IPS-NIHi7 (cell line): ENCODE results near the gene WBP4.
A peak's percentile ranks its signal among the peaks of the same experiment; 100 is the strongest.

Experiments used
- DNase-seq: peaks from one replicate; pipeline ENCODE4 v3.0.0; 2012; ENCODE audit warnings: mixed read lengths; ENCODE audit errors: extremely low spot score

WBP4 gene

GRCh38 chr13:41048640-41049039, 12.7 kb upstream of the WBP4 start:
- DNase-seq = no peak

GRCh38 chr13:41049480-41050440, 11.5 kb upstream of the WBP4 start:
- no peak for DNase-seq

- no peak for DNase-seq
Measured at GRCh38 chr13:41052441-41052840, 8.9 kb upstream of the WBP4 start.

- DNase-seq = no peak
Measured at GRCh38 chr13:41053384-41053826, 7.9 kb upstream of the WBP4 start.

GRCh38 chr13:41054212-41054877, 7.0 kb upstream of the WBP4 start:
- DNase-seq = peak; percentile 14

GRCh38 chr13:41054919-41055619, 6.2 kb upstream of the WBP4 start:
- peak; percentile 31 for DNase-seq

GRCh38 chr13:41056194-41056593, 5.1 kb upstream of the WBP4 start:
- no peak for DNase-seq

- no peak for DNase-seq
Measured at GRCh38 chr13:41056826-41057711, 4.2 kb upstream of the WBP4 start.

GRCh38 chr13:41058295-41059070, 2.8 kb upstream of the WBP4 start:
- DNase-seq = no peak

- no peak for DNase-seq
Measured at GRCh38 chr13:41059456-41060081, 1.7 kb upstream of the WBP4 start.

- peak; percentile 81 for DNase-seq
Measured at GRCh38 chr13:41060082-41060723, 1.1 kb upstream of the WBP4 start.

GRCh38 chr13:41060724-41061074, 610 bp upstream of the WBP4 start:
- peak; percentile 60 for DNase-seq

- DNase-seq = no peak
Measured at GRCh38 chr13:41061914-41062837, 867 bp downstream of the WBP4 start.

GRCh38 chr13:41064493-41064892, 3.2 kb downstream of the WBP4 start:
- no peak for DNase-seq

GRCh38 chr13:41065078-41065477, 3.8 kb downstream of the WBP4 start:
- no peak for DNase-seq

- DNase-seq = no peak
Measured at GRCh38 chr13:41074523-41074922, 13.2 kb downstream of the WBP4 start.

GRCh38 chr13:41075034-41075433, 13.7 kb downstream of the WBP4 start:
- peak; percentile 28 for DNase-seq

GRCh38 chr13:41075485-41075884, 14.2 kb downstream of the WBP4 start:
- DNase-seq = no peak
